Raji (cell line): ENCODE data around the gene AGBL3.

Source experiments
- POLR2A ChIP-seq: IDR thresholded peaks from 2 replicates; pipeline ENCODE4 v1.6.1; 2011; ENCODE audit warnings: low read depth, low read length, control low read depth; ENCODE audit not compliant: insufficient read depth

The AGBL3 gene

GRCh38 chr7:134986363-134987251 is at the start of gene AGBL3:
TSS of gene AGBL3 (plus strand) at chr7:134986508. CDS start at chr7:134987934, 1,426 bp downstream.
- TF ChIP-seq POLR2A, result peak; percentile 83

DNA sequence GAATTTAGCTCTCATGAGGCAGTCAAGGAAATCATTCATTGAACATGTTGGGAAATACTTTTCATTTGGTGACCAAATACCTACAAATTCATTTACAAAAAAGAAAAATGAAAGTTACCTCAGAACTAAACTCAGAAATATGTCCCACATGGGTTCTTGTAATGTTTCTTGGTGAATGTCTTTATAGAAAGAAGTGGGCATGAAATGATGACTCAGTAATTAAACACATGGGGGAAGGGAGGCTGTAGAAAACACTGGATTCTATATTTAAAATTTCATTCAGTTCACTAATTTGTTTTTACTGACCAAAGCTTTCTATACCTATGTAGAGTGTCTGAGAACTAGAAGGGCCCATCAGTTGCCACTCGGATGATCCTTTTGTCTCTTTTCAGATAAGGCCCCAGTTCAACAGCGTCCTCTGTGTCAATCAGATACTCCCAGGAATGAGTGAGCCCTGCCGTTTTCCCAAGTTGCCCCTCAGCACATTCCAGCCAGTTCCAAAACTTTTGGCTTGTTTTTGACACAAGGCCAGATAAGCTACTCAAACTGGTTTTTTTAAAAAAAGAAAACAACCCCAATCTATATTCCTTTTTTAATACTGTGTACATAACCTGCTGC is 49.3 kb upstream of the AGBL3 start:
- TF ChIP-seq POLR2A, result no peak

DNA sequence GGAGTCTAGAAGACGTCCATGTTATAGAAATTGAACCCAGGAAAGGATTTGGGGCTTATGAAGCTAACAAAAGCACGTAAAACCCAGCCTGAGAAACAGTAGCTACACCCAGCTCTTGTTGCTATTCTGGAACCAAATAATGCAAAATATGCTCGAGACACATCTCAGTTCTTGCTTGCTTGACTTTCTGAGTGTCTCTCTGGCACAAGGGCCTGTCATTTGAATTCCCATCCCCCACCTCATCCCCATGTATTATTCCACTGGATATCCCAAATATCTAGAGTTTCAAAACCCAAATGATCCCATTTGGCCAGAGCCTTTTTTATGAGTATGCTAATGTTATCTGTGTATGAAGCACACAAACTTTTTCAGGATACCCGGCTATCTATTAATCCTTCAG is 48.2 kb upstream of the AGBL3 start:
- no peak for TF ChIP-seq POLR2A

DNA sequence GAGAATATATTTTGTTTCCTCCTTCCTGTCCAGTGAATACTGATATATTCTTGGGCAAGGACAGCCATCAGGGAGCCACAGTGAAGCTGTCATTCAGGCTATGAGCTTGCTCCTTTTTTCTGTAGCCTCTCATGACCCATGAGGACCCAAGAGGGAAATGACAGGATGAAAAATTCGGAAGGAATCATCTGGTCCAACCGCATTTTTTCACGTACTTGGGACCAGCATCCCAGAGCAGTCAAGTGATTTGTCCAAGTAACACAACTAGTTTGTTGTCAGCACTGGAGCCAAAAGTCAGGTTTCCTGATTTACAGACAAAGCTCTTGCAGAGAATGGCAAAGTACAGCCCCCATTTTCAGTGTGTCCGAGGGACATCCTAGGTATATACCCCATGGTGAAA is 47.2 kb upstream of the AGBL3 start:
- TF ChIP-seq POLR2A, result no peak

DNA sequence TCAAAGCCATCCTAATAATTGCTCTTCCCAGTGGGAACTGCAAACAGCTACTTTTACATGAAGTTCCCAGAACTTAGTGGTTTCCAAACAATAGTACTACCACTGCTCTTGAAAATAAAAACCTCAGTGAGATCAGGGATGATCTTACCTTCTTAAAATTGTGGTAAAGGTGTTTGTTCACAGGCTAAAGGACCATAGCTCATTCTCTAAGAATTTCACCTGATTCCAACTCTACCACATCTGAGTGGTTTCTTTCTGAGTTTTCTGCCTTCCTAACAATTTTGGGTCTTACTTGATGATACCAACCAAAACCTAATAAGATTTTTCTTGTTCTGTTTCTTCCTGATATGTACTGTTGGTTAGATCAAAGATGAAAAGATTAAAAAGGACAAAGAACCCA is 45.6 kb upstream of the AGBL3 start:
- TF ChIP-seq POLR2A, result no peak

- no peak for TF ChIP-seq POLR2A
These were observed 45.0 kb upstream of the AGBL3 start for GRCh38 chr7:134941185-134941900.

- TF ChIP-seq POLR2A, result no peak
These were observed 44.4 kb upstream of the AGBL3 start for GRCh38 chr7:134941952-134942351.

GRCh38 chr7:134942690-134943466 is 43.4 kb upstream of the AGBL3 start:
- TF ChIP-seq POLR2A, result no peak

DNA sequence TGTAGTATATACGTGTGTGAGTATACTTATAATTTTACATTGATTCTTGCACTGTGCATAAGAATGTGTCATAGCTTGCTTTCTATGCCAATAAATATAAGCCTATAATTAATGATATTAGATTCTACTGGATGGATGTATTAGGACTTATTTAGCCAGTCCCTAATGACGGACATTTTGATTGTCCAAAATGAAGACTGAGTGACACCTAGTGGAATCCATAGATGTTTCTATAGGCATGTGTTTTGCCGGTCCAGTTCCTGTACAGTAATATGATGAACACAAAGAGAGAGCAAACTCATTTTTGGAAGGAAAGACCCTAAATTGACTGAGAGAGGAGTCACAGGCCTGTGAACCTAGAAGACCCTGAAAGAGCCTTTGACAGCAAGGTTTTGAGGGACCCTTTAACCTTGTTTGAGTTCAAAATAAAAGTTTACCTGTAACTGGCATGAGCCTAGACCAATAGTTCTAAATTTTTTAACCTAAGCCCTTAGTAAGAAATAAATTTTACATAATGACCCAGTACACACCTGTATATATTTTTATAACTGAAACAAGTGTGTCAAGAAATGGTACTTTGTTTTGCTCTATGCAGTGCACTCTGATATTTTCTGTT is 42.4 kb upstream of the AGBL3 start:
- TF ChIP-seq POLR2A, result no peak

DNA sequence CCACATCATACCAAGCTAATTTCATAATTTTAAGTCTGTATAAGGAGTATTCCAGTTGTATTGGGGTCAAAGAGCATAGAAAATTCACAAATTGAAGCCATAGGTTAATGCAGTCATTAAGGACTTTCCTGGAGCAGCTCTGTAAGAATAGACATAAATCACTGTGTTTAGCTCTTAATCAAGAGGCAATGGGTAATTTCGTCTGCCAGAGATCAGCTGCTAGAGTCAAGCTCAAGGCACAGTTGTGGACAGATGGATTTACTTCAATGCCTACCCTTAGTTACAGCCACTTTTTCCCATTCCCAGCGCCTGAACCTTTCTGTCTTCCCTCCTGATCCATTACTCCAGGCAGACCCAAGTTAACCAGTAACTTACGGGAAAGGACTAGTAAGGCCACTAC is 40.6 kb upstream of the AGBL3 start:
- no peak for TF ChIP-seq POLR2A

DNA sequence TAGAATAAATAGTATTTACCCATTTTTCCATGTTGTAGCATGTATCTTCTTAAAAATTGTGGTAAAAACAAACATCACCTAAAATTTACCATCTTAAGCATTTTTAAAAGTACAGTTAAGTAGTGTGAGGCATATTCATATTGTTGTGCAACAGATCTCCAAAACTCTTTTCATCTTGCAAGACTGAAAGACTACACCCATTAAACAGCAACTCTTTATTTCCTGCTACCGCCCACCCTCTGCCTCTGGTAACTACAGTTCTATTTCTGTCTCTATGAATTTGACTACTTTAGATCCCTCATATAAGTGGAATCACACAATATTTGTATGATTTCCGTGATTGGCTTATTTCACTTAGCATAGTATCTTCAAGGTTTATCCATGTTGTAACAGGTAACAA is 40.0 kb upstream of the AGBL3 start:
- no peak for TF ChIP-seq POLR2A

DNA sequence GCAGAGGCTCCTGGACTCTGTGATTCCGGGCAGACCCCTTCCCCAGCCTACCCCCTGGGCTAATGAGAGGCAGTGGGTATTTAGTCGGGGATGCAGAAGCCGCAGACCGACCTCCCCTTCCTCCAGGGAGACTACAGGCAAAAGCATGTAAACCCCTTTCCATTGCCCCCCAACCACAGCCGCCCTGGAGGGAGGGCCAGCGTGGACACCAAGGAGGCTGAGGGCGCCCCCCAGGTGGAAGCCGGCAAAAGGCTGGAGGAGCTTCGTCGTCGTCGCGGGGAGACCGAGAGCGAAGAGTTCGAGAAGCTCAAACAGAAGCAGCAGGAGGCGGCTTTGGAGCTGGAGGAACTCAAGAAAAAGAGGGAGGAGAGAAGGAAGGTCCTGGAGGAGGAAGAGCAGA is 39.0 kb upstream of the AGBL3 start:
- TF ChIP-seq POLR2A, result no peak

DNA sequence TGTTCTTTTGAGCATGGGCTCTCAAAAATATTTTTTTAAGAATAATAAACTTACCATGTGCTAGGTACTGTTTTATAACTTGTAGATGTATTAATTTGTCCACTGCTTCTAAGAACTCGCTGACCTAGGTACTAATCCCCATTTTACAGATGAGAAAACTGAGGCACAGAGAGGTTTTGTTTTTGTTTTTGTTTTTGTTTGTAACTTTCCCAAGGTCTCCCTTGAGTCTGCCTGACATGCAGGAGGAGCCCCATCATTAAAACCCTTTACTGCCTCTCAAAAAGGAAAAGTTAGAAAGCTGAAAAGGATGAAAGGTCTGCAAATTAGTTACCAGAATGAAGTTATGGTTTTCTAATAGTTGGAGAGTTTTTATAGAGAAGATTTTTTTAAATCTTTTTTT is 38.5 kb upstream of the AGBL3 start:
- no peak for TF ChIP-seq POLR2A

GRCh38 chr7:134948246-134948645 is 38.1 kb upstream of the AGBL3 start:
- no peak for TF ChIP-seq POLR2A

- no peak for TF ChIP-seq POLR2A
These were observed 37.6 kb upstream of the AGBL3 start for GRCh38 chr7:134948736-134949135.
